TTC549 (cell line): Measurements from ENCODE around the gene AGPAT3.

ENCODE experiments used
- FAIRE-seq: peaks from 2 replicates; lab custom pipeline; 2012; peaks lifted over from hg19 to GRCh38; lab: Jason Lieb, UNC

AGPAT3 gene

DNA sequence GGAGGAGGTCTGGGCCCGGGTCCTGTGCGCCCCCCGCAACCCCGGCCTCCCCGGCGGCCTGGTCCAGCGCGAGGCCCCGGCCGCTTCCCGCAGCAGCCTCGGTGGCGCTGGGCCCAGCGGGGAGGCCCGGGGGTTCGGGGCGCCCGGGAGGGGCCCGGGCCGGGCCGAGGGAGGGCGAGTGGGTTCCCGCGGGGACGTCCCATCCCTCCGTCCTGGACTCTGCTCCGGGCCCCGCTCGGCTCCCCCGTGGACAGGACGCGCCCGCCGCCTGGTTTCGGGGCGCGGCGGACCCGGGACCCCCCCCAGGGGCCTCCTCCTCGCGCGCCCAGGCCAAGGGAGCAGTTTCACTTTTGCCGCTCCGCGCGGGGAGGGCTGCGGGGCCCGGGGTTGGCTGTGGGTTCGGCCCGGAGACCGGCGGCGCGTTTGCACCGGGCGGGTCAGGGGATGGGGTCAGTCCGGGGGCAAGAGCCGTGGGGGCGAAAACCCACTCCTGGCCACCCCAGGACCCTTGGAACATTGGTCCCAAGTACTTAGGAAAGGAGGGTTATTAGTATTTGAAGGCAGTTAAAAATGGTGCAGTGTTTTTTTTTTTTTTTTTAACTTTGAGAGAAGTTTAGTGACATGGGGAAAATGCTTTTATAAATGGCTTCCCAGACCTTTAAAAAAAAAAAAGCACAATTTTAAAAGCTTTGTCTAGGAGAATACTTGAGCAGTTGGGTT is 677 bp downstream of the AGPAT3 start:
- no peak for FAIRE-seq

DNA sequence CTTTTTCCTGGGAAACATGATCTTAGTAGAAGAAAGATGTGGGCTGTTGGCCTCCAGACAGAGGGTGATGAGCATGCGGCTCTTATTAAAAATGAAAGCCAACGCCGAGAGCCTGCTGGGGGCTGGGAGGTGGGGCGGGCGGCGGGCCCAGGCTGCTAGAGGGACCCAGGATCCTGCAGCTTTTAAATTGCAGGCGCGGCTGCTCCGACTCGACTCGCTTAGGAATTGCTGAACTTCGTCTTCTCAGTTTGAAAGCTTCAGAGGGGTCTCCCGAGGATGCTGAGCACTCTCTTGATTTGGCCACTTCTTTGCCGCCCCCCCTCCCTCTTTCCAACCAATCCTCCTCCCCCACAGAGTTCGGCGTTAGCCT is 1.2 kb downstream of the AGPAT3 start:
- no peak for FAIRE-seq

DNA sequence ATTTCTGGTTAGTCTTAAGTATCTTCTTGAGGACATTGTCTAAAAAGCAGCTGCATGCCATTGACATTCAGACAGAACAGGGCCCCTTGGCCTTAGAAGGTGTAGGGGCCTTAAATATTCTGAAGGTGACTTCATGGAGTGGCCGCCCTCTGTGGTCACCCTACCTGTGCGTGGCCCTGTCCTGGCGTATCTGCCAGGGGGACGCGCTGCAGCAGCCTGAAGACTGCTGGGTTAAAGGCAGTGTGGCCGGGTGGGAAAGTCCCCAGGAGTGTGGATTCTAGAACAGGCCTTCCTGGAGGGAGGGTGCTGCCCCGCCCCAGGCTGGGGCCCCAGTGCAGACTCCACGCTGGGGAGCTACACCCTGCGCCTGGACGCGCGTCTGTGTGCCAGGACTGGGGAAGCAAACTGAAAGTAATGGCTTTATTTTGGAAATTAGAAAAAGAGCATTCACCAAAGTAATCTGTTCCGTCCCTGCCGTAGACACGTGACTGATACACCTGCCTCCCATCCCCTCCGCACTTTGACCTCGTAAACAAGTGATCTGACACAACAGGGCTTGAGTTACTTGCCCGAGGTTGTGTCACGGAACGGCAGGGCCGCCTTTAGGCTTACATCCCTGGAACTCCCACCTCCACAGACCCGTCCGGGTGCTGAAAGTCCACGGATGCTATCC is 1.8 kb downstream of the AGPAT3 start:
- FAIRE-seq = no peak

DNA sequence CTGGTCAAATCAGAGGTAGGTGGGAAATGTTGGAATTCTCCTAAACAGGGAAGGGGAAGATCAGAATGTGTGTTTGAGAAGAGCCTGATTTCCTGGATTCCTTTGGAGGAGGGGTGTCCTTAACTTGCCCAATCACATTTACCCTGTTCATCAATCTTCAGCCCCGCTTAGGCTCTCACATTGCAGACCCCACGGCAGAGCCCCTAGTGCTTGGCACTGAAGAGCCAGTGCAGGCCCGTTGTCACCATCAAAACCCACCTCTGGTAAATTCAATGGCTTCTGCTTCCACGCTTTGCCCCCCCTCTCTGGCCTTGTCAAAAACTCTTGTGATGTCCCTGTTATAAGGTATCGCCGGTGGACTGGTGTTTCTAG is 2.3 kb downstream of the AGPAT3 start:
- FAIRE-seq = no peak

DNA sequence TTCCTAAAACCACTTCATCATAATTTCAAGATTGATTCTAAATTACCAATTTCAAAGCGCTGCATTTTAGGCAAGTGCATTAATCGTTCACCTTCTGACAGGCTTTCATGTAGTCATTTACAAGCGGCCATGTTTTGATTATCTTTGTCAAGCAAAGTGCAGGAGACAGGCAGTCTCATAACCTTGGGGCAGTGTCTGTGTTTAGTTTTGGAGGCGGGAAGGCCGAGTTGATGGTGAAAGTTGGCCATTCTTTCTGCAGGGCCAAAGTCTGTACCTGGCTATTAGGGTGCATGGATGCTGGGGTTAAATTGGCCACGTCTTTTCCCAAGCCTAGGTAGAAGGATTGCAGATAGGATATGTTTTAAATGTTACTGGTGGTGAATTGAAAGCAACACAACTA is 2.9 kb downstream of the AGPAT3 start:
- FAIRE-seq = no peak

DNA sequence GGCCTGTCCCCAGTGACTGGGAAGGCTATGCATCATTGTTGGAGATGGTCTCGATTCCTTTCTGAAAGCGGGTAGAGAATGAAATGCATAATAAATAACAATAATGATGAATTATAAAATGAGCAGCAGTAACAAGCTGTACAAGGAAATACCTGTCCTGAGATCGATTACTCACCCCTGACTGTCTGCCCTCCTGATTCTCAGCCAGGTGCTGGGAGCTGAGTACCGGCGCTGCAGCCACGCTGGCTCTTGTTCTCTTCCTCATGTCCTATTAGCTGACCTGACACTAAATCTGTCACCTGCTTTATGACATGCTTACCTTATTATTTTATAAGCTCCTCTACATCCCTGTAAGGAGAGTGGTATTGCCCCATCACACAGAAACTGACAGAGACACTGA is 3.4 kb downstream of the AGPAT3 start:
- no peak for FAIRE-seq

DNA sequence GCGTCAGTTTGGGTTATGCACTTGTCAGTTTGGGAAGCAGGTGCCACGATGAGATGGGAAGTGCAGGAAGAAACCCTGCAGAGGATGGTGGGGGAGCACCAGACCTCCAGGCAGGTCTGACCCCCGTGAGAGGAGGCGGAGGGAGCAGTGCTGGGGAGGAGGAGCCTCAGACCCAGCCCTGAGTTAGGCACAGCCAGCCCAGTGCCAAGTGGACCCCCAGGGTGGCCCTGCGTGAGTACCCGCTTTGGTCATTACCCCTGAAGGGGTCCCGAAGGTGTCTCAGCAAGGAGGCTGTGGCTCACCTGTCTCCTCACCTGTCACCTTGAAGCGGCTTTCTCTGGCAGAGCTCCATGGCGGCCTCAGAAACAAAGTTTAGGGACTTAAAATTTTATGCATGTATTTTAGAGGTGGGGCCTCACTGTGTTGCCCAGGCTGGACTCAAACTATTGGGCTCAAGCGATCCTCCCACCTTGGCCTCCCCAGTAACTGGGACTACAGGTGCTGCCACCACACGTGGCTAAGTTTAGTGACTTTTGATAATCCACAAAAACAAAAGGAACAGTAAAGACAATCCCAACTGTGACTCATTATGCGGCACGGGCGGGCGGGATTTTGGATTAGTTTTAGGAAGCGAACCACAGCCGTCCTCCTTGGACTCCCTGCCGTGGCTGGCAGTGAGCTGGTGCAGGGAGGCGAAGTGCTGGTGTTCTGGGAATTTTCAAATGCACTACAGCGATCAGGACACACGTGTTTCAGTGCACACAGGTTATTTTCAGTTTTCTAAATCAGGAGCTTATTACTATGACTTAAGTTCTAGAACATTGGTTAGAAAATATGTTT is 4.7 kb downstream of the AGPAT3 start:
- FAIRE-seq = no peak

DNA sequence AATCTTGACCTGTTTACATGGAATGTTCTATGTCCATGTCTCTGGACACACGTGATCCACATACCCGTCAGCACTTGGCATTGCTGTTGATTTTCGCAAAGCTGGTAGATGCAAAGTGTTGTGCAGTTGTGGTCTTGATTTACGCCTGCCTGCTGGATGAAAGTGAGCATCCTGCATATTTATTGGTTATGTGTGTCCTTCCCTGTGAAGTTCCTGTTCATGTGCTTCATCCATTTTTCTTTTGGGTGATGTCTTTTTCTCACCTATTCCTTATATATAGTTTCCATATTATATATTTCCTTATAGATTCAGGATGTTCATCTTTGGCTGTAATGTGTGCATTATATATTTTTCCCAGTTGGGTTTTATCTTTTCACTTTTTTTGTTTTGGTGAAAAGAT is 6.5 kb downstream of the AGPAT3 start:
- no peak for FAIRE-seq

DNA sequence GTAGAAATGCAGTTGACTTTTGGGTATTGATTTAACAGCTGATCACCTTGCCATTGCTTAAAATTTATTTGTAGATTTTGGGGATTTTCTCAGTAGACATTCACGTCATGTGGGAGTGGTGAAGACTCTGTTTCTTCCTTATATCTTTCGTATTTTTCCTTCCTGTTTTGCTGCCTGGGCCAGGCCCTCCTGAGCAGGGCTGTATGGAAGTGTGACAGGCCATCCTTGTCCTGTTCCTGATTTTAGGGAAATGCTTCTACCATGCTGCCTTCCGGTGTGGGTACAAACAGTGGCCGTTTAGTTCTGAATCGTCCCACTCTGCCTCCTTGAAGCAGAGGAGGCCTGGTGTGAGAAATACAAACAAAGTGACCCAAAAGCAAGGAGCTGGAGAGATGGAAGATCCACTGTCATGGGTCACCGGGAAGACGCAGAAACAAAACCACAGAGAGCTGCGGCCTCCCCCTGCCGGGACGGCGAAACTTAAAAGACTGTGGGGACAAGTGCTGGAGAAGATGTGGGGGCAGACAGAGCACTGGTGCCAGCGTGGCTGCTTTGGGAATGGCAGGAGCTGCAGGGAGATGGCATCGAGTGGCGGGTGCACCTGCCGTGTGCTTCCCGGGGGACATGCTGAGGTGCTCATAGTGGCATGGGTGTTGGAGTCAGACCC is 7.6 kb downstream of the AGPAT3 start:
- FAIRE-seq = no peak

DNA sequence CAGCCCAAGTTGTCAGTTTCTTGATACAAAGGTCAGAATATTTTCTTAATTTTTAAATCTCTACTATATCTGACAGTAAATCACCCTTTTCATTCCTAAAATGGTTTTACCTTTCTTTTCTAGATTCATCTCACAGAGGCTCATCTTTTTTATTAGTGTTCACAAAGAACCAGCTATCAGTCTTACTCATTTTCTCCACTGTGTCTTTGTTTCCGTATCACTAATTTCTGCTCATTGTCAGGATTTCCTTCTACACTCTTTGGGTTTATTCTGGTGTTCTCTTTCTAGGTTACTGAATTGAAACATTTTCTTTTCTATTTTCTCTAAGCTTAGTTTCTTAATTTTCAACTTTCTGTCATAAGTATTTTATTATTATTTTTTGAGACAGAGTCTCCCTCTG is 8.7 kb downstream of the AGPAT3 start:
- no peak for FAIRE-seq

DNA sequence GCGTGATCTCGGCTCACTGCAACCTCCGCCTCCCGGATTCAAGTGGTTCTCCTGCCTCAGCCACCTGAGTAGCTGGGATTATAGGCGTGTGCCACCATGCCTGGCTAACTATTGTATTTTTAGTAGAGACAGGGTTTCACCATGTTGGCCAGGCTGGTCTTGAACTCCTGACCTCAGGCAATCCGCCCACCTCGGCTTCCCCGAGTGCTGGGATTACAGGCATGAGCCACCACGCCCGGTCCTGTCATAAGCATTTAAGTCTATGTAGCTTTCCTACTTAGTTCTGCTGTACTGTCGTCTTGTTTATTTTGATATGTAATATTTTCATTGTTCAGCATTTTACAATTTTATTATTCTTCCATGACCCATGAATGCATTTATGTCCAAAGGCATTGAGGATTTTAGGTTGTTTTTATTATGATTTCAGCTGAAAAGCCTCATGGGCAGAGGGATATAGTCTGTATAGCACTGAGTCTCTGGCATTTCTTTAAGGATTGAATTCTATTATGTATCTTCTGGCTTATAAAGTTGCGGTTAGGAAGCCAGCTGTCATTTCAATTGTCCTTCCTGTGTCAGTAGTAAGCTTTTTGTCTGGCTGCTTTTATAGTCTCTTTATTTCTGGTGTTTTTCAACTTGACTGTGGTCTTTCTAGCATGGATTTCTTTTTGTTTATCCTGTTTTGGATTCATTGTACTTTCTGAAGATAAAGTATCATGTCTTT is 9.2 kb downstream of the AGPAT3 start:
- FAIRE-seq = no peak

DNA sequence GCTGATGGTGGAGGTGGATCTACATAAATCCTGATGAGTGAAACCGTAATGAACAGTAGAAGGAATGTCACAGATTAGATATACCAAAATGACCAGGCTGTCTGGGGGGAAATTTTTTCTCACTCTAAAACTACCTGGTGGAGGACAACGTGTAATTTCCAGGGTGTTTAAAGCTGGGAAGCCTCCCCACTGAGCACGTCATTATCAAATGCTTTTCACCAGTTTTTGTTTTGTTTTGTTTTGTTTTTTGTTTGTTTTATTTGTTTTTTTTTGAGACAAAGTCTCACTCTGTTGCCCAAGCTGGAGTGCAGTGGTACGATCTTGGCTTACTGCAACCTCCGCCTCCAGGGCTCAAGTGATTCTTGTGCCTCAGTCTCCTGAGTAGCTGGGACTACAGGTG is 11.6 kb downstream of the AGPAT3 start:
- FAIRE-seq = no peak

DNA sequence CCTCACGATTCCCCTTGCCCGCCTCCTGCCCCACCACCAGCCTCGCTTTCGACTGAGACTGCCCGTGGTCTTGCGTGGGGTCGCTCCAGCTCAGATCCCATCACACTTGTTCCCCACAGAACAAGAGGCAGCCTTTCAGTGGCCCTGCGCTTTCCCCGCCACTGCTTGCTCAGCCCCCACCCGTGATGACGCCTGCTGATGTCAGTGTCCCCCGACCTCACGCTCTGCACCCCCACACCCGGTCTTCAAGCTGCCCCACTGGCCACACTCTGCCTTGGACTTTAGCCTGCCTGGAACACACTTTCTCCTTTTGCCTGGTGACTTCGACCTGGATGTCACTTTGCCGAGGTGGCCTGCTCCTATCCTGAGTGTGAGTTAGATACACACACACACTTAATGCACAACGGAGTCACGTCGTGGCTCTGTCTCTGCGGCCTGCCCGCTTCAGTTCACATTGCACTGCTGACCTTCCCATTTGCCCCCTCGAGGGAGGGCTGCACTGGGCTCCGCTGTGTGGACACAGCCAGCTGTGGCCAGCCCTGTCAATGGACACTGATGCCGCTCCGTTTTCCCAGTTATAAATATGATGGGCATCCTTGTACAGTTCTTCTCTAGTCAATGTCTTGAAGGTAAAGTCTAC is 13.0 kb downstream of the AGPAT3 start:
- no peak for FAIRE-seq

DNA sequence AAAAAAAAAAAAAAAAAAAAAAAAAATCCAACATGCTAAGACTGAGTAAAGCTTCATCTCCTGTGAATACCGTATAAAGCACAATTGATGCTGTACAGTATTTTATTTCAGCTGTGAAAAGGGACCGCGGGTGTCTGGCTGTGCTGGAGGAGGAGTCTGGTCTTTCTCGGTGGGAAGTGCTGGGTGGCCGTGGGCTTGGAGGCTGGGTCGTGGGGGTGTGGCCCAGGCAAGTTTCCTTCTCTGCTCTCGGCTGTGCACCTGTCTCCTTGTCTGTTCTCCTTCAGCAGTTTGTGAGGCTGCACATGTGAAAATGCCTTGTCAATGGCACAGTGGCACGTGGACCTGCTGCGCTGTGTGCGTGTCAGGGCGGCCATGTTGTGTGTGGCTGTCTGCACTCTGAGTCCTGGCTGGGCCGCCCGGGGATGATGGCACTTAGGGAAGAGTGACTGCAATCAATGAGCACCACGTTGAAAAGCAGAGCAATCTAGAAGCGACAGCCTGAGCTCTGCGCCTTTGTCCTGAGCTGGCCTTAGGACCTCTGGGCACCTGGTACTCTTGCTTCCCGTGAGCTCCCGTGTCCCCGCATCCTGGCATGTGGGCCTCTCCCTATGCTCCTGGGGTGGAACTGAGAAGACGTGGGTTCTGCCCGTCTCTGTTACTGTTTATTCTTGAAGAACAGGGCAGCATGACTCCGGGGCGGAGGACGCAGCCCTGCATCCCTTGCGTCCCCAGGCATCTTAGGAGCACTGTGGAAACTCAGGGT is 14.5 kb downstream of the AGPAT3 start:
- FAIRE-seq = no peak

DNA sequence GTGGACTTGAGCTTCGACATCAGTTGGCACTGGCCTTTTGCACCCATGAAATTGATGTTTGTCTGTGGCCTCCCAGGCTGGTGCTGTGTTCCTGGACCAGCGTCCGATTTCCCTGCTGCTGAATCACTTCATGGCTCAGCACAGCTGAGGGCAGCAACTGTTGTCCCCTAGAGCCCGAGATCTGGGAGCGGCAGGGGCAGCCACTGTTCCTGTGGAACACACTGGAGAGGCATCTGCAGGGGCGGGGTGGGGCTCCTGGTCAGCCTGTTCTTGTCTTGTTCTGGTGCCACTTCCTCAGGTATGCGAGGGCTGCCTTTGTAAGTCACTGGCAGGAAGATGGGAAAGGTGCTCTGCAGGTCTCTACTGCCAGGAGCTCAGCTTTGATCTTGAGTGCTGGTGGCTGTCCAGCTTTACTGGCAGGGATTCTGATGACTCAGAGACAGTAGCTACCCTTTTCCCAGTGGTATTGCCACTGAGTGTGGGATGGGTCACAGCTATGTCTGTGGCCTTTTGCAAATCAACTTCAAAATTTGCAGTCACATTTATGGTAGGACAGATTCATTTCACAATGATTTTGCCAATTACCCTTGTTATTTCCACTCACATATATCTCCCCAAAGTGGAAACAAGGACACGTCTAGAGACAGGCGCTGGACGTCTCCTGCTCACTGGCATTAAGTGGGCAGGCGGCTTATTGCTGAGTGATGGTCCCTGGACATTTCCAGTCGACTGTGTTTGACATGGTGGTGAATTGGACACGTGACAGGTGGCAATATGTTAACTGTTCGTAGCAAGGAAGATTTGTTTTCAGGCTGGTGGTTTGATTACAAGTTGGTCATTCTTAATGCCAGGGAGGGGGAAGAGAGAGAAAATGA is 15.3 kb downstream of the AGPAT3 start:
- FAIRE-seq = no peak

DNA sequence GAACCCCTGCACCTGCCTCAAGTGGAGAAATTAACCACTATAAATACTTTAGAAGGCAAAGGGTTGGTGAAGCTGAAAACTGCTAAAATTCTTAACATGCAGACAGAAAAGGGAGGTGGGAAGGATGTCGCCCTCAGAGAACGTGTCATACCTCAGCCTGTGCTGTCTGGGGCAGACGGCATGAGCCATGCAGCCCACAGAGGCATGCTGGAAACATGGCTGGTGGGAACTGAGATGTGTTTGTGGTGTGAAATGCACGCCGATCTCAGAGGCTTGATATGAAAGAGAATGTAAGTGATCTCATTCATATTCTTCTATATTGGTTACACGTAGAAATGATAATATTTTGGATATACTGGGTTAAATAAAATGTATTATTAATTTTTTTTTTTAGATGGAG is 16.3 kb downstream of the AGPAT3 start:
- no peak for FAIRE-seq

DNA sequence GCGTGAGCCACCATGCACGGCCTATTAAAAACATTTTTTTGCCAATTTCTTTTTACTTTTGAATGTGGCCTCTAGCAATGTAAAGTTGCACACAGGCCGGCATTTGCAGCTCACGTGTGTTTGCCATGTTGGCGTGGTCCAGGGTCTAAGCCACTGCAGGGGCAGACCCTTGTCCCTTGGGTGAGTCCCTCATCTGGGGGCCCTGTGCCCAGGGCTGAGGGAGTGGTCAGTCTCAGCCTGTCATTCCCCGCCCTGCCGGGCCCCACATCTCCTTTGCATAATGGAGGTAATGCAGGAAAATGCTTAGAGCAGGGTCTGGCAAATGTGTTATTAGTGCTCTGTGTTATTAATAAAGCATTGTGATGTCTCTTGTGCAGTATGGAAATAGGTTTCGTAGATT is 16.9 kb downstream of the AGPAT3 start:
- no peak for FAIRE-seq

DNA sequence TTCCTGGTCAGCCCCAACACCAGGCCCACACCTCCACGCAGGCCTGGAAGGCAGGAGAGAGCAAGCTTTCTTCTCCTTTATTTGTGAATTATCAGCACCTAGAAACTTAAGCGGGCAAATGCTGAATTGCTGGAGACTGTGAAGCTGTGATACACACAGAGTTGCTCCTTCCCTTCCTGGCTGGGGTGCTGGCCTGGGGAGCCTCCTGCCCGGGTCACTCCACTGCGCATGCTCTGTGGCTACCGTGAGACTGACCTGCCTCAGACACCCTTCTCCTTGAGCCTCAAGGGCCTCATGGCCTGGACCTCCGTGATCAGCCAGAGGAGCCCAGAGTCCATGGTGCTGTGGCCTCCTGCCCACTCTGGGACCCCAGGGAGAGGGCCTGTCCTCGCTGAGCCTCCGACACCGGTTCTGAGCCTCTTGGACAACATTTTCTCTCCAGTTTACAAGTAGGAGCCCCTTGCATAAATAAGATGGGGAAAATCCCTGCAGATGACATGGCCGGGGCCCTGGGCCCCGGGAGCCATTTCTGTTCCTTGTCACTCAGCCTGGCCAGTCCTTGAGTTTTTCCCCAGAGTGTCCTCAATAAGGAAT is 18.0 kb downstream of the AGPAT3 start:
- no peak for FAIRE-seq

DNA sequence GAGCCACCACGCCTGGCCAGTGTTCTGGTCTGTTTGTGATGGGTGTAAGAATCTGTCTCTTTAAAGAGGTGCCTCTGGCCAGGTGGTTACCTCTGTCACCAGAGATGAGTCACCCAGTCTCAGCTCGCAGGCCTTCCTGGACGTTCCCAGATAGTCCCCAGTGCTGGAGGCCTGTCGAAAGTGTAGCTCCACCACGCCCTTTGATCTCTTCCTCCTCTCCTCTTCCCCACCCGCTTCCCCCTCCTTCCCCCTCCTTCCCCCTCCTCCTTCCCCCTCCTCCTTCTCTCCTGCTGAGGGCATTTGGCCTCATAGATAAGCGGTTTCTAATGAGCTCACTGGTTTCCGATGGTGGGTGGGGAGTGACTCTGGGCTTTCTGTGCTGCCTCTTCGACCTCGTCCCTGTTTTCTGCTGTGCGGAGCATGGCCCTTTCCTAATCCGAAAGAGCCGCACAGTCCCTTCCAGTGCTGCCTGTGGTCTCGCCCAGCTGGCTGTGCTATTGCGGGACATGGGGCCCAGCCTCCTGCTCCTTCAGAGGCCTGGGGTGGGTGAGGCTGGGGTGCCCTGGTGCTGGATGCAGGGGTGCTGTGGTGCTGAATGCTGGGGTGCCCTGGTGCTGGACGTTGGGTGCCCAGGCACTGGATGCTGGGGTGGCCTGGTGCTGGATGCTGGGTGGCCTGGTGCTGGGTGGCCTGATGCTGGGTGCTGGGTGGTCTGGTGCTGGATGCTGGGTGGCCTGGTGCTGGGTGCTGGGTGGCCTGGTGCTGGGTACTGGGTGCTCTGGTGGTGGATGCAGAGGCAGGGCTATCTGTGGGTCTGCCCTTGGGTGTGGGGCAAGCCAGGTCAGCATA is 19.2 kb downstream of the AGPAT3 start:
- no peak for FAIRE-seq
